Vagina (tissue), 2 donors: ENCODE measurements around the gene FOXF1. TPM values are rescaled to one million over a fixed set of nuclear protein-coding genes. Genes with fewer than 3 reads are reported as not detected.

Source experiments
- DNase-seq, 2 donors: peaks; one replicate each; pipeline ENCODE4 v3.0.0-alpha.2; 2017; ENCODE audit errors: extremely low spot score in 2 of 2
- H3K27ac ChIP-seq: fragments of 200-600 bp; sonication (generic); one replicate; pipeline ENCODE4 v1.5.1; 2019
- H3K27me3 ChIP-seq: fragments of 200-600 bp; sonication (generic); one replicate; pipeline ENCODE4 v1.5.1; 2019
- H3K36me3 ChIP-seq, 2 donors: fragments of 200-600 bp; sonication (generic); one replicate each; pipeline ENCODE4 v1.5.1; 2017 to 2019
- H3K4me1 ChIP-seq: fragments of 200-600 bp; sonication (generic); one replicate; pipeline ENCODE4 v1.5.1; 2019
- H3K4me3 ChIP-seq, 2 donors: fragments of 200-600 bp; sonication (generic); 1 replicate in 1 of 2; 2 replicates in 1 of 2; pipeline ENCODE4 v1.5.1; 2016 to 2019
- H3K9me3 ChIP-seq: fragments of 200-600 bp; sonication (generic); one replicate; pipeline ENCODE4 v1.5.1; 2019
- POLR2A ChIP-seq, 2 donors: fragments of 450-650 bp; IDR thresholded peaks; one replicate each; pipeline ENCODE4 v1.6.1; 2017; ENCODE audit warnings: antibody characterized with exemption in 2 of 2, mild to moderate bottlenecking in 2 of 2, moderate library complexity in 2 of 2
- POLR2AphosphoS5 ChIP-seq, 2 donors: sonication (generic); formaldehyde crosslinking; IDR thresholded peaks; one replicate each; pipeline ENCODE4 v1.9.0; 2017; ENCODE audit warnings: antibody characterized with exemption in 2 of 2, mild to moderate bottlenecking in 2 of 2, low read depth in 1 of 2; ENCODE audit not compliant: insufficient read depth in 1 of 2
- intact Hi-C: fragments of 100-400 bp; cut with DNase I; formaldehyde crosslinking; loops from one replicate; pipeline ENCODE4 v1.15.1; 2023
- total RNA-seq: library from RNA; depleted of rRNA; stranded (reverse); fragments of >200 nt; gene quantifications from one replicate; pipeline ENCODE4 v1.2.3, GENCODE V29; 2016
- TF ChIP-seq, protein P1 (sequence below), 3 experiments: fragments of 450-650 bp in 2 of 3; fragments of 200-600 bp in 1 of 3; sonication (generic) in 1 of 3; IDR thresholded peaks; one replicate each; pipeline ENCODE4 v1.5.1; 2017 to 2019; ENCODE audit warnings: antibody characterized with exemption in 3 of 3, mild to moderate bottlenecking in 2 of 3, moderate library complexity in 2 of 3

FOXF1 gene
- total RNA-seq, 1 donor from 2014 or later, result 26.0 TPM

GRCh38 chr16:86521236-86522197 is 11.2 kb downstream of the FOXF1 start:
- TF ChIP-seq POLR2A (IDR thresholded peaks at IDR 0.05), result no peak
- TF ChIP-seq POLR2AphosphoS5 (IDR thresholded peaks at IDR 0.05; ENCODE audit: insufficient read depth in 1 of 2, low read depth in 1 of 2), result no peak
- TF ChIP-seq, protein P1, sequence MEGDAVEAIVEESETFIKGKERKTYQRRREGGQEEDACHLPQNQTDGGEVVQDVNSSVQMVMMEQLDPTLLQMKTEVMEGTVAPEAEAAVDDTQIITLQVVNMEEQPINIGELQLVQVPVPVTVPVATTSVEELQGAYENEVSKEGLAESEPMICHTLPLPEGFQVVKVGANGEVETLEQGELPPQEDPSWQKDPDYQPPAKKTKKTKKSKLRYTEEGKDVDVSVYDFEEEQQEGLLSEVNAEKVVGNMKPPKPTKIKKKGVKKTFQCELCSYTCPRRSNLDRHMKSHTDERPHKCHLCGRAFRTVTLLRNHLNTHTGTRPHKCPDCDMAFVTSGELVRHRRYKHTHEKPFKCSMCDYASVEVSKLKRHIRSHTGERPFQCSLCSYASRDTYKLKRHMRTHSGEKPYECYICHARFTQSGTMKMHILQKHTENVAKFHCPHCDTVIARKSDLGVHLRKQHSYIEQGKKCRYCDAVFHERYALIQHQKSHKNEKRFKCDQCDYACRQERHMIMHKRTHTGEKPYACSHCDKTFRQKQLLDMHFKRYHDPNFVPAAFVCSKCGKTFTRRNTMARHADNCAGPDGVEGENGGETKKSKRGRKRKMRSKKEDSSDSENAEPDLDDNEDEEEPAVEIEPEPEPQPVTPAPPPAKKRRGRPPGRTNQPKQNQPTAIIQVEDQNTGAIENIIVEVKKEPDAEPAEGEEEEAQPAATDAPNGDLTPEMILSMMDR (IDR thresholded peaks at IDR 0.05), result no peak
- no peak for DNase-seq
- no peaks in the 10 kb centered on the region for H3K9me3 ChIP-seq
- H3K36me3 ChIP-seq, result no peaks in the 10 kb centered on the region
- H3K27me3 ChIP-seq, result no peaks in the 10 kb centered on the region
- intact Hi-C loops, result loop anchor here (10.0 kb wide), 2 partner anchors 247 to 697 kb away; no protein-coding TSS in a partner anchor
- no peak overlapping the region for H3K27ac ChIP-seq
- H3K4me3 ChIP-seq, result no peak overlapping the region
- peaks cover 20% of the 10 kb centered on the region for H3K4me1 ChIP-seq

- DNase-seq, result no peak
These were observed 12.3 kb downstream of the FOXF1 start for GRCh38 chr16:86522634-86523033.

DNA sequence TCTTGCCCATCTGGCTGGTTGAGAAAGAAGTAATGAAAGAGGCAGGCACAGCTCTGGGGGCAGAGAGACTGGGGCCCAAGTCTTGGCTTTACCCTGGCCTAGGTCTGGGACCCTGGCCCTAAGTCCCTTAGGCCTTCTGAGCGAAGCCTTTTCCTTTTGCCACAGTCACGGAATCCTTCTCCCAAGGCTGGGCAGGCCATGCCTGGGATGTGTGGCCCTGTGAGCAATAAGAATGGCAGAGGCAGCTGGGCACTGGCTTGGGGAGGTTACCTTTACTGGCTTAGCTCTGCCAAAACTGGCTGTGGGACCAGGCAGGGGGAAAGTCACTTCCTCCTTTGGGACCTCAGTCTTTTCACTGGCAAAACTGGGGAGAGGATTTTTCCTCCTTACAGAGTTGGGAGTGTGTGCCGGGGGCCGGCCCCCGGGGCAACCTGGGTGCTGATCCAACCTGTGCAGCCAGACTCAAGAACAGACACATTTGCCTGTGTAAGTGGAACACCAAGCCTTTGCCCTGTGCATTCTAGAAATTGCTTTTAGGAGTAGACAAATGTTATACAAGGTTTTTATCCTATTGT is 12.9 kb downstream of the FOXF1 start:
- Histone ChIP-seq H3K4me3 (no peak overlapping the region), H3K27ac (no peak overlapping the region), H3K36me3 (no peaks in the 10 kb centered on the region), H3K4me1 (peaks cover 17% of the 10 kb centered on the region), H3K9me3 (no peaks in the 10 kb centered on the region), H3K27me3 (no peaks in the 10 kb centered on the region)
- no peak for DNase-seq
- intact Hi-C loops, result loop anchor here (10.0 kb wide), 2 partner anchors 248 to 698 kb away; no protein-coding TSS in a partner anchor
- TF ChIP-seq POLR2A (IDR thresholded peaks at IDR 0.05) (no peak), POLR2AphosphoS5 (IDR thresholded peaks at IDR 0.05; ENCODE audit: insufficient read depth in 1 of 2, low read depth in 1 of 2) (no peak)
- TF ChIP-seq, protein P1 (IDR thresholded peaks at IDR 0.05), result no peak

More at GRCh38 chr16:86522634-86523033, 12.3 kb downstream of the FOXF1 start:
- Histone ChIP-seq H3K27me3 (no peaks in the 10 kb centered on the region), H3K4me3 (no peak overlapping the region), H3K4me1 (peaks cover 17% of the 10 kb centered on the region), H3K27ac (no peak overlapping the region), H3K36me3 (no peaks in the 10 kb centered on the region), H3K9me3 (no peaks in the 10 kb centered on the region)
- intact Hi-C loops, result loop anchor here (10.0 kb wide), 2 partner anchors 248 to 698 kb away; no protein-coding TSS in a partner anchor
- TF ChIP-seq POLR2A (IDR thresholded peaks at IDR 0.05), result no peak
- TF ChIP-seq POLR2AphosphoS5 (IDR thresholded peaks at IDR 0.05; ENCODE audit: insufficient read depth in 1 of 2, low read depth in 1 of 2), result no peak
- TF ChIP-seq, protein P1 (IDR thresholded peaks at IDR 0.05), result no peak

DNA sequence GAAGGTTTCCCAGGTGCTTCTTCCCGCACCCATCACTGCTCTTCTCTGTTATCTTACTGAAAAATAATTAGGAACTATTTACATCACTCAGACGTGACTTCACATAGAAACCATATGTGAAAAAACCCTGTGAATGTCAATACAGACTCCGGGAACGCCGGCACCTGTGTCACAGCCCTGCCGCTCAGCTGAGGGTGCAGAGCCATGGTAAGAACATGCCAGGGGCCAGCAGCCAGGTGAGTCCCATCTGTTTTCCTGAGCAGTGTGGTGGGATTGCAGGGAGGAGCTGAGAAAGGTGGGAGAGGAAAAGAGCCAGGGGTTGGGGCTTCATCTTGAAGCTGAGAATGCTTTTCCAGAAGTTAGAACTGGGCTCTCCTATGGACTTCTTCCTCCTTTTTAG is 13.7 kb downstream of the FOXF1 start:
- H3K4me3 ChIP-seq, result no peak overlapping the region
- no peaks in the 10 kb centered on the region for H3K9me3 ChIP-seq
- no peak for TF ChIP-seq POLR2A (IDR thresholded peaks at IDR 0.05)
- TF ChIP-seq, protein P1 (IDR thresholded peaks at IDR 0.05), result no peak
- TF ChIP-seq POLR2AphosphoS5 (IDR thresholded peaks at IDR 0.05; ENCODE audit: insufficient read depth in 1 of 2, low read depth in 1 of 2), result no peak
- intact Hi-C loops, result loop anchor here (2.0 to 10.0 kb wide), 3 partner anchors 249 to 699 kb away; no protein-coding TSS in a partner anchor
- H3K27me3 ChIP-seq, result no peaks in the 10 kb centered on the region
- no peak for DNase-seq
- peaks cover 17% of the 10 kb centered on the region for H3K4me1 ChIP-seq
- H3K36me3 ChIP-seq, result no peaks in the 10 kb centered on the region
- no peak overlapping the region for H3K27ac ChIP-seq
